ENCODE data around the gene PINK1.

The PINK1 gene

DNA sequence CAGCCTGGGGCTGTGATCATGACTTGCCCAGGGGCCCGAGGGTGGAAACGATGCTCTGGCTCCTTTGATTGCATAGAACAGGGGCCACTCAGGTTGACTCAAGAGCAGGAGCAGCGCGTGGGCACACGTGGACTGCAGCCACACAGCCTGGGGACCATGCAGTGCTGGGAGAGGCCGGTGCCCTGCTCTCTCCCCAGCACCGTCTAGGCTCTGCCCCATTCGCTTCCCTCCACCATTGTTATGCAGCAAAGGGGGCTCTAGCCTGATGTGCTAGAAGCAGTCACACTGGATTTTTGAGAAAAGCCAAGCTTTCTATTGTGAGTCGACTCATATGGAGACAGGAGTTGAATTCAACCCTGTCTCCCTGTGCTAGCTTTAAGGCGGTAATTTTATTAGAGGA, 8.7 kb downstream of the PINK1 start:
- no peak overlapping the region for H2AFZ ChIP-seq (ENCODE audit: low read depth)
- H3K27ac ChIP-seq: no peak overlapping the region
- H3K27me3 ChIP-seq (ENCODE audit: insufficient read depth, low read depth): no peaks in the 10 kb centered on the region
- H3K4me3 ChIP-seq (IDR thresholded peaks at IDR 0.05; ENCODE audit: insufficient read depth, low read depth, low read length): no peak overlapping the region
- no peak overlapping the region for H3K4me2 ChIP-seq
- H4K20me1 ChIP-seq (ENCODE audit: insufficient read depth): no peaks in the 10 kb centered on the region
- H3K36me3 ChIP-seq (ENCODE audit: insufficient read depth): no peaks in the 10 kb centered on the region
- TF ChIP-seq, protein P1, sequence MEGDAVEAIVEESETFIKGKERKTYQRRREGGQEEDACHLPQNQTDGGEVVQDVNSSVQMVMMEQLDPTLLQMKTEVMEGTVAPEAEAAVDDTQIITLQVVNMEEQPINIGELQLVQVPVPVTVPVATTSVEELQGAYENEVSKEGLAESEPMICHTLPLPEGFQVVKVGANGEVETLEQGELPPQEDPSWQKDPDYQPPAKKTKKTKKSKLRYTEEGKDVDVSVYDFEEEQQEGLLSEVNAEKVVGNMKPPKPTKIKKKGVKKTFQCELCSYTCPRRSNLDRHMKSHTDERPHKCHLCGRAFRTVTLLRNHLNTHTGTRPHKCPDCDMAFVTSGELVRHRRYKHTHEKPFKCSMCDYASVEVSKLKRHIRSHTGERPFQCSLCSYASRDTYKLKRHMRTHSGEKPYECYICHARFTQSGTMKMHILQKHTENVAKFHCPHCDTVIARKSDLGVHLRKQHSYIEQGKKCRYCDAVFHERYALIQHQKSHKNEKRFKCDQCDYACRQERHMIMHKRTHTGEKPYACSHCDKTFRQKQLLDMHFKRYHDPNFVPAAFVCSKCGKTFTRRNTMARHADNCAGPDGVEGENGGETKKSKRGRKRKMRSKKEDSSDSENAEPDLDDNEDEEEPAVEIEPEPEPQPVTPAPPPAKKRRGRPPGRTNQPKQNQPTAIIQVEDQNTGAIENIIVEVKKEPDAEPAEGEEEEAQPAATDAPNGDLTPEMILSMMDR (conservative IDR thresholded peaks at IDR 0.05; ENCODE audit: low read depth, low read length): no peak
- no peak overlapping the region for H3K9ac ChIP-seq
- H3K79me2 ChIP-seq (ENCODE audit: insufficient read depth, low read depth): no peaks in the 10 kb centered on the region
- H3K4me1 ChIP-seq (ENCODE audit: low read depth, poor library complexity, severe bottlenecking): no peaks in the 10 kb centered on the region

DNA sequence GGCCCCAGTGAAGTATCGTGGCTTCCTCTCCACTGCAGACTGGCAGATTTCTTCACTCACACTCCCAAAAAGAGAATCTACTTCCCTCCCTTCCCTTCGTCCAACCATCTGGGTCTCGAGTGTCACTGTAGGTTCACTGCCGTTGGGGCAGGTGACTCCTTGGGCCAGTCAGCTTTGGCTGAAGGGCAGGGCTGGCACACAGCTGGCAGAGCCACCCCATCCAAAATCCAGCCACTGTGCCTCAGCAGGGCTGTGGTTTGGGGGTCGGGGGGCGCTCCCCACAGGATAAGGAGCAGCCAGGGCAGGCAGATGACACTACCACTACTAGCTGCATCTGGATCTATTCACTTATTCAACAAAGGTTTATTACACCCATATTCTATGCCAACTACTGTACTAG, 9.8 kb downstream of the PINK1 start:
- Histone ChIP-seq H3K27me3 (ENCODE audit: insufficient read depth, low read depth) (no peaks in the 10 kb centered on the region), H3K36me3 (ENCODE audit: insufficient read depth) (no peaks in the 10 kb centered on the region), H3K4me2 (no peak overlapping the region), H4K20me1 (ENCODE audit: insufficient read depth) (no peaks in the 10 kb centered on the region), H3K4me3 (IDR thresholded peaks at IDR 0.05; ENCODE audit: insufficient read depth, low read depth, low read length) (no peak overlapping the region), H3K4me1 (ENCODE audit: low read depth, poor library complexity, severe bottlenecking) (no peaks in the 10 kb centered on the region), H2AFZ (ENCODE audit: low read depth) (no peak overlapping the region), H3K79me2 (ENCODE audit: insufficient read depth, low read depth) (no peaks in the 10 kb centered on the region), H3K27ac (no peak overlapping the region), H3K9ac (no peak overlapping the region)
- TF ChIP-seq, protein P1 (conservative IDR thresholded peaks at IDR 0.05; ENCODE audit: low read depth, low read length): no peak

DNA sequence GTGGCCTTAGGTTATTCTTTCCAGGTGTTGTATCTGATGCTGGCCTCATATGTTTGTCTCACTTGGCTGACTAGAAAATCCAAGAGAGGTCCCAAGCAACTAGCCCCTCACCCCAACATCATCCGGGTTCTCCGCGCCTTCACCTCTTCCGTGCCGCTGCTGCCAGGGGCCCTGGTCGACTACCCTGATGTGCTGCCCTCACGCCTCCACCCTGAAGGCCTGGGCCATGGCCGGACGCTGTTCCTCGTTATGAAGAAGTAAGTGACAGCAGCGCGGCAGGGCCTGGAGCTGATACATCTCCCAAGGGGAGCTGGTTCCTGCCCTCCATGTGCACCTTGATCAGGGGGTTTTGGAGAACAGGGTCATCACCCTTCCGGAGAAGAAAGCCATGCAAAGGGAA, 11.2 kb downstream of the PINK1 start:
- Histone ChIP-seq H3K4me1 (ENCODE audit: low read depth, poor library complexity, severe bottlenecking) (no peaks in the 10 kb centered on the region), H2AFZ (ENCODE audit: low read depth) (no peak overlapping the region), H3K36me3 (ENCODE audit: insufficient read depth) (no peaks in the 10 kb centered on the region), H4K20me1 (ENCODE audit: insufficient read depth) (no peaks in the 10 kb centered on the region), H3K27me3 (ENCODE audit: insufficient read depth, low read depth) (no peaks in the 10 kb centered on the region), H3K4me3 (IDR thresholded peaks at IDR 0.05; ENCODE audit: insufficient read depth, low read depth, low read length) (no peak overlapping the region), H3K27ac (no peak overlapping the region), H3K9ac (no peak overlapping the region), H3K79me2 (ENCODE audit: insufficient read depth, low read depth) (no peaks in the 10 kb centered on the region), H3K4me2 (no peak overlapping the region)
- TF ChIP-seq, protein P1 (conservative IDR thresholded peaks at IDR 0.05; ENCODE audit: low read depth, low read length): no peak

DNA sequence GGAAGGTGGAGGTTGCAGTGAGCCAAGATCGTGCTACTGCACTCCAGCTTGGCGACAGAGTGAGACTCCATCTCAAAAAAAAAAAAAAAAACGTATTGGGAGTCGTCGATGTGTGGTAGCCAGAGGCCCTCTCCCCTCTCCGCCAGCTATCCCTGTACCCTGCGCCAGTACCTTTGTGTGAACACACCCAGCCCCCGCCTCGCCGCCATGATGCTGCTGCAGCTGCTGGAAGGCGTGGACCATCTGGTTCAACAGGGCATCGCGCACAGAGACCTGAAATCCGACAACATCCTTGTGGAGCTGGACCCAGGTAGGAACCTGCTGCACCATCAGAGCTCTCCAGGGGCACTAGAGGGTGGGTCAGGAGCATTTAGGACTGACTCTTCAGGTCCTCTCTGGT, 12.2 kb downstream of the PINK1 start:
- Histone ChIP-seq H3K4me1 (ENCODE audit: low read depth, poor library complexity, severe bottlenecking) (no peaks in the 10 kb centered on the region), H3K27ac (no peak overlapping the region), H2AFZ (ENCODE audit: low read depth) (no peak overlapping the region), H3K4me2 (no peak overlapping the region), H3K36me3 (ENCODE audit: insufficient read depth) (no peaks in the 10 kb centered on the region), H3K27me3 (ENCODE audit: insufficient read depth, low read depth) (no peaks in the 10 kb centered on the region), H3K4me3 (IDR thresholded peaks at IDR 0.05; ENCODE audit: insufficient read depth, low read depth, low read length) (no peak overlapping the region), H3K79me2 (ENCODE audit: insufficient read depth, low read depth) (no peaks in the 10 kb centered on the region), H4K20me1 (ENCODE audit: insufficient read depth) (no peaks in the 10 kb centered on the region), H3K9ac (no peak overlapping the region)
- TF ChIP-seq, protein P1 (conservative IDR thresholded peaks at IDR 0.05; ENCODE audit: low read depth, low read length): no peak

DNA sequence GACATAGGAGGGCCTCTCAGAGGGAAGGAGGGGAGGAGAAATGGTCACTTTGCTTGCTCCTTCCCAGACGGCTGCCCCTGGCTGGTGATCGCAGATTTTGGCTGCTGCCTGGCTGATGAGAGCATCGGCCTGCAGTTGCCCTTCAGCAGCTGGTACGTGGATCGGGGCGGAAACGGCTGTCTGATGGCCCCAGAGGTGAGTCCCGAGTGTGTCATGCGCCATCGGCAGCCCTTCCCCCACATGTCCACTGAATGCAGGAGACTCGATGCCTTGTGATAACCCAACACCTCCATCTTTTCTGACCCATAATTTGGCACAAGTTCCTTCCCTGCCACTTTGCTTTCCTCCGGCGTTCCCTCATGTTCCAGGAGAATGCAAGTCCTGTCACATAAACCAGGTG, 15.2 kb downstream of the PINK1 start:
- H3K4me3 ChIP-seq (IDR thresholded peaks at IDR 0.05; ENCODE audit: insufficient read depth, low read depth, low read length): no peak overlapping the region
- H3K4me1 ChIP-seq (ENCODE audit: low read depth, poor library complexity, severe bottlenecking): no peaks in the 10 kb centered on the region
- no peaks in the 10 kb centered on the region for H3K79me2 ChIP-seq (ENCODE audit: insufficient read depth, low read depth)
- H3K4me2 ChIP-seq: no peak overlapping the region
- no peaks in the 10 kb centered on the region for H3K27me3 ChIP-seq (ENCODE audit: insufficient read depth, low read depth)
- no peaks in the 10 kb centered on the region for H4K20me1 ChIP-seq (ENCODE audit: insufficient read depth)
- H2AFZ ChIP-seq (ENCODE audit: low read depth): no peak overlapping the region
- no peak overlapping the region for H3K27ac ChIP-seq
- TF ChIP-seq, protein P1 (conservative IDR thresholded peaks at IDR 0.05; ENCODE audit: low read depth, low read length): no peak
- no peak overlapping the region for H3K9ac ChIP-seq
- no peaks in the 10 kb centered on the region for H3K36me3 ChIP-seq (ENCODE audit: insufficient read depth)

Measured in KMS-11 (cell line).